Neural crest cell (in vitro differentiated cells): Measurements from ENCODE around the gene WDR27. TPM values are rescaled to one million over a fixed set of nuclear protein-coding genes. Genes with fewer than 3 reads are reported as not detected.

ENCODE experiments used
- DNase-seq: peaks from one replicate; pipeline ENCODE4 v3.0.0; 2021; ENCODE audit warnings: low read depth, mixed read lengths, low spot score
- H3K27ac Mint-ChIP-seq: one replicate; pipeline ENCODE4 v1.8.0; 2021; ENCODE audit warnings: mild to moderate bottlenecking, mixed read lengths; ENCODE audit not compliant: unreplicated experiment
- H3K27me3 Mint-ChIP-seq: 2 replicates; pipeline ENCODE4 v1.8.0; 2021; ENCODE audit warnings: low read depth, mild to moderate bottlenecking, mixed read lengths
- H3K36me3 Mint-ChIP-seq: 2 replicates; pipeline ENCODE4 v1.8.0; 2021; ENCODE audit warnings: low read depth, mild to moderate bottlenecking, mixed read lengths
- H3K4me1 Mint-ChIP-seq: 2 replicates; pipeline ENCODE4 v1.8.0; 2021; ENCODE audit warnings: mixed read lengths
- H3K4me3 Mint-ChIP-seq: one replicate; pipeline ENCODE4 v1.8.0; 2021; ENCODE audit warnings: mild to moderate bottlenecking, mixed read lengths
- H3K9me3 Mint-ChIP-seq: 2 replicates; pipeline ENCODE4 v1.8.0; 2021; ENCODE audit warnings: mixed read lengths
- CTCF ChIP-seq: fragments of 200-600 bp; sonication (generic); conservative IDR thresholded peaks from 2 replicates; pipeline ENCODE4 v1.5.0; 2021; ENCODE audit warnings: antibody characterized with exemption, mild to moderate bottlenecking
- total RNA-seq: library from RNA; stranded (reverse); gene quantifications from 2 replicates; pipeline ENCODE4 v1.2.1, GENCODE V29; 2021

WDR27 gene
- total RNA-seq, 1 donor from 2014 or later = 103 TPM

GRCh38 chr6:169589293-169589692, 112.5 kb downstream of the WDR27 start:
- Mint-ChIP-seq H3K27me3 (no peaks in the 10 kb centered on the region), H3K27ac (no peak overlapping the region), H3K9me3 (peaks cover 8% of the 10 kb centered on the region), H3K4me1 (no peaks in the 10 kb centered on the region), H3K36me3 (peaks cover 17% of the 10 kb centered on the region), H3K4me3 (no peak overlapping the region)
- no peak for TF ChIP-seq CTCF
- DNase-seq = no peak

- Mint-ChIP-seq H3K4me3 (no peak overlapping the region), H3K27me3 (no peaks in the 10 kb centered on the region), H3K36me3 (peaks cover 18% of the 10 kb centered on the region), H3K4me1 (no peaks in the 10 kb centered on the region), H3K27ac (no peak overlapping the region), H3K9me3 (peaks cover 8% of the 10 kb centered on the region)
- DNase-seq = no peak
- no peak for TF ChIP-seq CTCF
Observed at GRCh38 chr6:169587975-169588374, 113.9 kb downstream of the WDR27 start.

- peaks cover 14% of the 10 kb centered on the region for H3K9me3 Mint-ChIP-seq
- H3K4me3 Mint-ChIP-seq = no peak overlapping the region
- no peaks in the 10 kb centered on the region for H3K27me3 Mint-ChIP-seq
Observed at GRCh38 chr6:169583886-169584541, 117.8 kb downstream of the WDR27 start.

GRCh38 chr6:169579407-169580111, 122.3 kb downstream of the WDR27 start:
- no peaks in the 10 kb centered on the region for H3K27me3 Mint-ChIP-seq
- peaks cover 12% of the 10 kb centered on the region for H3K9me3 Mint-ChIP-seq
- no peak for DNase-seq
- no peaks in the 10 kb centered on the region for H3K4me1 Mint-ChIP-seq
- no peak overlapping the region for H3K4me3 Mint-ChIP-seq
- H3K36me3 Mint-ChIP-seq = peaks cover 38% of the 10 kb centered on the region
- TF ChIP-seq CTCF = no peak
- peak overlapping the region; percentile 45 for H3K27ac Mint-ChIP-seq

More at GRCh38 chr6:169583886-169584541, 117.8 kb downstream of the WDR27 start:
- DNase-seq = no peak
- TF ChIP-seq CTCF = no peak
- Mint-ChIP-seq H3K36me3 (peaks cover 32% of the 10 kb centered on the region), H3K27ac (no peak overlapping the region), H3K4me1 (no peaks in the 10 kb centered on the region)

GRCh38 chr6:169577974-169578373, 123.9 kb downstream of the WDR27 start:
- no peak for TF ChIP-seq CTCF
- Mint-ChIP-seq H3K4me3 (no peak overlapping the region), H3K36me3 (peaks cover 37% of the 10 kb centered on the region), H3K27me3 (no peaks in the 10 kb centered on the region), H3K9me3 (peaks cover 12% of the 10 kb centered on the region), H3K4me1 (no peaks in the 10 kb centered on the region), H3K27ac (no peak overlapping the region)
- DNase-seq = no peak
